Activated T-cell treated with anti-CD3 and anti-CD28 coated beads, Interleukin-2, amount 50 U/mL, for 4 hours (primary cell): ENCODE results near the gene KITLG. TPM values are rescaled to one million over a fixed set of nuclear protein-coding genes. Genes with fewer than 3 reads are reported as not detected.

ENCODE experiments used
- ATAC-seq, 2 donors: fragments of 200-7000 bp; cut with Tn5 transposase; one replicate each; pipeline ENCODE4 v1.10.0; 2021
- DNase-seq: peaks from one replicate; pipeline ENCODE4 v3.0.0-alpha.2; 2020
- H3K27me3 Mint-ChIP-seq: one replicate; pipeline ENCODE4 v1.8.0; 2021; ENCODE audit warnings: low read depth, mixed read lengths
- H3K36me3 Mint-ChIP-seq: one replicate; pipeline ENCODE4 v1.8.0; 2022; ENCODE audit warnings: mixed read lengths; ENCODE audit not compliant: insufficient read depth
- H3K4me1 Mint-ChIP-seq: one replicate; pipeline ENCODE4 v1.8.0; 2021; ENCODE audit warnings: low read depth, mixed read lengths
- H3K4me3 Mint-ChIP-seq: one replicate; pipeline ENCODE4 v1.8.0; 2021; ENCODE audit warnings: mild to moderate bottlenecking, moderate library complexity, mixed read lengths
- H3K9me3 Mint-ChIP-seq: one replicate; pipeline ENCODE4 v1.8.0; 2021; ENCODE audit warnings: mixed read lengths
- total RNA-seq, 3 donors: library from RNA; stranded (reverse); gene quantifications; one replicate each; pipeline ENCODE4 v1.2.1, GENCODE V29; 2021

KITLG gene
- total RNA-seq, 3 donors from 2014 or later, result 0.18 to 0.45 (median 0.38) TPM

DNA sequence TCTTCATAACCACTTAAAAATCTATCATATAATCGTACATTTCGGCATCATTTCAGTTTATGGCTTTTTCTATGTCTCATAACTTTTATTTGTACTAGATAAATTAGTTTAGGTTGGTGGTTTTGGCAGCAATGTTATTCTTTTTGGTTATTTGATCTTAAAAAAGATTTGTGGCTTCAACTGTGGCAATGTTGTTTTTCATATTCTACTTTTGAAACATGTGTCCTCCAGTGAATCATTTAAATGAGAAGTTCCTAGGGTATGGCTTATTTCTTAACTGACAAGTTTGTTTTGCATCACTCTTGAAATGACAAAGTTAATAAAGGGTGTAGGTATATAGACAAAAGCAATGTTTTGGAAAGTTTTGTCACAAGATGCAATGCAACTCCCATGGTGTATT lies 11.1 kb upstream of the KITLG start:
- Mint-ChIP-seq H3K36me3 (no peaks in the 10 kb centered on the region), H3K4me3 (no peak overlapping the region), H3K4me1 (no peaks in the 10 kb centered on the region), H3K27me3 (no peaks in the 10 kb centered on the region), H3K9me3 (peaks cover 15% of the 10 kb centered on the region)
- DNase-seq (no peak), ATAC-seq (no peak)

DNA sequence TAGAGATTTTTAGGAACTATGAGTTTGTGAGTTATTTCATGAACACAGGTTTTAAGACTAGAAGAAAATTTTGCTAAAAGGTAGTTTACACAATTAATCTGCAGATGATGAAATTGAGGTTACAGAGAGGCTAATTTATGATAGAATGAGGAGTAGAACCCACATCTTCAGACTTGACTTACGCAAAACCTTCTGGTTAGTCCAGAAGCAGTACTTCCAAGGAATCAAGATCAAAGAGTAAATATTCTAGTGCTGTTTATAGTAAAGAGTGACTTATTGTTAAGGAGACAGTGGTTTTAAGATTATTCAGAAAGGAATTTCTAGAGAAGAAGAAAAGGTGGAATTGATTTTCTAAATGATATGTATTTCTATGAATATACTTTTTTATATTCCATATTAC lies 10.6 kb upstream of the KITLG start:
- Mint-ChIP-seq H3K4me1 (no peaks in the 10 kb centered on the region), H3K4me3 (no peak overlapping the region), H3K9me3 (peaks cover 19% of the 10 kb centered on the region), H3K36me3 (no peaks in the 10 kb centered on the region), H3K27me3 (no peaks in the 10 kb centered on the region)
- DNase-seq (no peak), ATAC-seq (no peak)

GRCh38 chr12:88585077-88585476 lies 4.8 kb upstream of the KITLG start:
- Mint-ChIP-seq H3K9me3 (peaks cover 25% of the 10 kb centered on the region), H3K4me1 (peaks cover 3% of the 10 kb centered on the region), H3K36me3 (no peaks in the 10 kb centered on the region), H3K27me3 (peaks cover 12% of the 10 kb centered on the region), H3K4me3 (no peak overlapping the region)
- ATAC-seq (no peak), DNase-seq (no peak)

DNA sequence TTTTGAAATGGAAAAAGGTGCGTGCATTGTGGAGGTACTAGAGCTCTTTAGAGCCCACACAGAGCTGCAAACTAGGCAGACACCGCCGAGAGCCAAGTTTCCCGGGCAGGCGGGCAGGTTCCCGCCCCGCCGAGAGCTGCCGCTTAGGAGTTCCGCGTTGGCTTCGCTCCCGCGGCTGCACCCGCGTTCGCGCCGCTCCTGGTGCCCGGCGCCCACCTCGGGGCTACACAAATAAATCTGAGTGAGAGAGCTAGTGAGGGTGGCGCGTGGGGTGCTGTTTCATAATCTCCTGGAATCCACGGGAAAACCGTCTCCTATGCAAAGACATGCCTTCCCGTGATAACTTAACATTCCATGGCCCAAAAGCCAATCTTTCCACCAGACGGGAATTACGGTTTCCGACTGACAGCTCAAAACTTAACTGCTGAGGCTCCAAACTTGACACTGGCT lies 645 bp downstream of the KITLG start:
- H3K27me3 Mint-ChIP-seq, result peaks cover 31% of the 10 kb centered on the region
- ATAC-seq, result no peak
- DNase-seq, result no peak
- peaks cover 7% of the 10 kb centered on the region for H3K4me1 Mint-ChIP-seq
- no peaks in the 10 kb centered on the region for H3K36me3 Mint-ChIP-seq
- peak overlapping the region; percentile 61 for H3K4me3 Mint-ChIP-seq
- H3K9me3 Mint-ChIP-seq, result no peaks in the 10 kb centered on the region

- ATAC-seq (no peak), DNase-seq (no peak)
- Mint-ChIP-seq H3K27me3 (peaks cover 31% of the 10 kb centered on the region), H3K4me1 (peaks cover 7% of the 10 kb centered on the region), H3K4me3 (no peak overlapping the region), H3K9me3 (no peaks in the 10 kb centered on the region), H3K36me3 (no peaks in the 10 kb centered on the region)
Observed at GRCh38 chr12:88579161-88579517, 1.1 kb downstream of the KITLG start.

DNA sequence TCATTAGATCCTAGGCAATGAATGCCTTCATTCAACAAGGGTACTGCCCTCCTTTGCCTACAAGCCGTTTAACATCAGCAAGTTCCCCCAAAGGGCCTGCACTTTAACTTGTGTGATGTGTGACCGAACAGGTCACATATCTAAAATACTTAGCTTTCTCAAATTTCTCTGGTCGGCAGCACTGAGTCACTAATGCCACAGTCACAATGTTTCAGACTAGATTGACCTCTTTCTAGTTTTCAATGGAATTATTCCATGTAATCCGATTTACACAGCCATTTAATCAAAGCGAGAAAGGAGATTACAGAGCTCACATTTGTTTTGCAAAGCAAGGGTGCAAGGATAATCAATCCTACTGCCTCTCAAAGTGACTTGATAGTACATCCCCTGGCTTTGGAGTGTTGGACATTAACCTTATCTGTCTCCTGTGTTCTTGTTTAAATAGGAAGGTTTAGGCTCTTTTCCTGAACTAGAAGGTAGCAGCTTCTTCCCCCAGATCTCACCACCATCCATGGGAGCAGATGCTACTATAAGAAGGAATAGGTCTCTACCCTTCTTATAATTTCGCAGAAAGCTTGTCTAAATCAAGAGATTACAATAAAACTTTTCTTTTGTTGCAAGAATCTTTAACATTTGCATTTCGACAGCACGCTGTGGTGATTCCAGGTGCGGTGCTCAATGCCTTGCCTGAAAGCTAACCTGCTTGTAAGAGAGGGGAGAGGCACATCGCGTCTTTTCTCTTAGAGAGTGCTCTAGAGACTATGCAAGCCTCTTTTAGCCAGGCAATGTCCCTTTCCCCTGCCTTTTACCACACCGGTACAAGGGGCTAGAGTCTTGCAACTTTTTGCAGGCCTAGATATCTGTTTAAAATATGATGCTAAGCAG lies 1.8 kb downstream of the KITLG start:
- peaks cover 31% of the 10 kb centered on the region for H3K27me3 Mint-ChIP-seq
- ATAC-seq, result no peak
- no peaks in the 10 kb centered on the region for H3K36me3 Mint-ChIP-seq
- H3K9me3 Mint-ChIP-seq, result no peaks in the 10 kb centered on the region
- peaks cover 7% of the 10 kb centered on the region for H3K4me1 Mint-ChIP-seq
- no peak overlapping the region for H3K4me3 Mint-ChIP-seq
- DNase-seq, result no peak

DNA sequence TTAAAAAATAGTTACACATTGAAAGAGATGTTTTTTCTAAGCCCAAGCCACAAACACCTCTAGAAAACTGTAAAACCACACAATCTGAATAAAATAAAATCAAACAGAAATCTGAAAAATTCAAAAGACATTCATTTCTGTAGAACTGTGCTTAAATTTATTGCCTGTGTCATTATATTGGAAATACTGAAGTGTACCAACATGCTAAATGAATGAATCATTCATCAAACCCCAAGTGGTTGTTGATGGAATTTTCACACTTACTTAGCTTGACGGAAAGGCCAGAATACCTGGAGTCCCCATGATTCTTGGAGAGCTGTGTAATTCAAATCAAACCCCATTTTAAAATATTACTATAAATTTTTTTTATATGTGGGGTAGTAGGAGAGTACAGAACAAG lies 2.7 kb downstream of the KITLG start:
- H3K4me3 Mint-ChIP-seq, result no peak overlapping the region
- peaks cover 7% of the 10 kb centered on the region for H3K4me1 Mint-ChIP-seq
- no peak for ATAC-seq
- no peak for DNase-seq
- H3K27me3 Mint-ChIP-seq, result peaks cover 25% of the 10 kb centered on the region
- no peaks in the 10 kb centered on the region for H3K9me3 Mint-ChIP-seq
- no peaks in the 10 kb centered on the region for H3K36me3 Mint-ChIP-seq

GRCh38 chr12:88576866-88577265 lies 3.4 kb downstream of the KITLG start:
- Mint-ChIP-seq H3K4me1 (peaks cover 7% of the 10 kb centered on the region), H3K27me3 (peaks cover 25% of the 10 kb centered on the region), H3K9me3 (no peaks in the 10 kb centered on the region), H3K4me3 (no peak overlapping the region), H3K36me3 (no peaks in the 10 kb centered on the region)
- no peak for ATAC-seq
- no peak for DNase-seq

DNA sequence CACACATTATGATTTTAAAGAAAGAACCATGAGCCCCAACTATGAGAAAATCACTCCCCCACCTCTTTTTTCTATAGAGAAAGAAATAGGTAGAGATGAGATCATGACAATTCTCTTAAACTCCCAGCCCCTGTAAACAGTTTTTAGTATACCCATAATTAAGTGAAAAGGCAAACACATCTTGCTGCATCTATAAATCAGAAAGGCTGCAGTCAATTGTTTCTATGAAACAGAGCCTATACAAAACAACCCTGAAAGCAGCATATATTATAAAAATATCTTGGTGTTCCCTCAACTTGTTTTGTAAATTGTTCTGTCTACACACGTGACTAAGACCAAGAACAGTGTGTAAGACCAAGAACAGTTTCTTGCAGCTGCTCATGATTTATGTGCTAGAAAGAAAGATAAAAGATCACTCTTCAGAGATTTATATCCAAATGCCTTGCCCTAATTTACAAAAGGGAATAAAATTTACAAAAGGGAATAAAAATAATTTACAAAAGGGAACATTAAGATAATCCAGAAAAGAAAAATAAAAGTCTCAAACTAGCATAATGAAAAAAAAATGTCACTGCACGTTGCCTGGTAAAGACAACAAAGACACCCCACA lies 4.8 kb downstream of the KITLG start:
- Mint-ChIP-seq H3K9me3 (no peaks in the 10 kb centered on the region), H3K27me3 (peaks cover 22% of the 10 kb centered on the region), H3K36me3 (no peaks in the 10 kb centered on the region), H3K4me1 (peaks cover 7% of the 10 kb centered on the region), H3K4me3 (no peak overlapping the region)
- DNase-seq (no peak), ATAC-seq (no peak)

DNA sequence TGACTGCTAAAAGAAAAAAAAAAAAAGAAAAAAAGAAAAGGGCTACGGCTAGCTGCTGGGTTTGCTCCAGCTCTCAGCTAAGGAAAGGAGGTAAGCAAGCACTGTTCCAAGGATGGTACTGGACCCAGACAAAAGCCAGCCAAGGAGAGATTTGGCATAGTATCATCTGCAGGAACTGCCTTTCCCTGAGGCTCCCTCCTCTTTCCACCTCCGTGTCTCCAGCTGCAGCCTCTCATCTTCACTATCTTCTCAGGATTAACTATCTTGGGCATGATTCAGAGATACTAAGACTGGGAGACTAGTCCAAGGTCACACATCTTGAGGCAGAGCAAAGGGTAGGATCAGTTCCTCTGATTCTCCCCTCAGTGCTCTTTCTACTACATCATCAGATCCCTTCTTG lies 6.0 kb downstream of the KITLG start:
- Mint-ChIP-seq H3K9me3 (no peaks in the 10 kb centered on the region), H3K4me1 (no peaks in the 10 kb centered on the region), H3K27me3 (peaks cover 13% of the 10 kb centered on the region), H3K4me3 (no peak overlapping the region), H3K36me3 (no peaks in the 10 kb centered on the region)
- ATAC-seq (no peak), DNase-seq (no peak)

DNA sequence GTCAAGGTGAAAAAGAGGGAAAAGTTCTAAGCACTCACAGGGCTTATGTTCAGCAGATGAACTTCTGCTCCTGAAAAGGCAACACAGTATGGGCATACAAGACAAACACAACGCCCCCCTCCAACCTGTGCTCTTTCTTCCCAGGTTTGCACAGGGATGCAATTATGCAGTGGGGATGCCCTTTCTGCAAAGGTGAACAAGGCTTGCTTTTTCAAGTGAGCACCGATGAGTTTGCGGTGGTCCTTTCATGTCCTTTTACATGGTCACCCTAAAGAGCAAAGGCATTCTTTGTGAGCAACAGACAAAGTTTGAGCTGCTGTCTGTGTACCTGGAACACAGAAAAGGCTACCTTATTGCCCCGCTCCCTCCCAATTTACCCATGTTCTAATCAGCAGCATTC lies 6.7 kb downstream of the KITLG start:
- H3K36me3 Mint-ChIP-seq, result no peaks in the 10 kb centered on the region
- H3K27me3 Mint-ChIP-seq, result peaks cover 7% of the 10 kb centered on the region
- no peak for DNase-seq
- no peaks in the 10 kb centered on the region for H3K4me1 Mint-ChIP-seq
- ATAC-seq, result no peak
- H3K9me3 Mint-ChIP-seq, result no peaks in the 10 kb centered on the region
- H3K4me3 Mint-ChIP-seq, result no peak overlapping the region

DNA sequence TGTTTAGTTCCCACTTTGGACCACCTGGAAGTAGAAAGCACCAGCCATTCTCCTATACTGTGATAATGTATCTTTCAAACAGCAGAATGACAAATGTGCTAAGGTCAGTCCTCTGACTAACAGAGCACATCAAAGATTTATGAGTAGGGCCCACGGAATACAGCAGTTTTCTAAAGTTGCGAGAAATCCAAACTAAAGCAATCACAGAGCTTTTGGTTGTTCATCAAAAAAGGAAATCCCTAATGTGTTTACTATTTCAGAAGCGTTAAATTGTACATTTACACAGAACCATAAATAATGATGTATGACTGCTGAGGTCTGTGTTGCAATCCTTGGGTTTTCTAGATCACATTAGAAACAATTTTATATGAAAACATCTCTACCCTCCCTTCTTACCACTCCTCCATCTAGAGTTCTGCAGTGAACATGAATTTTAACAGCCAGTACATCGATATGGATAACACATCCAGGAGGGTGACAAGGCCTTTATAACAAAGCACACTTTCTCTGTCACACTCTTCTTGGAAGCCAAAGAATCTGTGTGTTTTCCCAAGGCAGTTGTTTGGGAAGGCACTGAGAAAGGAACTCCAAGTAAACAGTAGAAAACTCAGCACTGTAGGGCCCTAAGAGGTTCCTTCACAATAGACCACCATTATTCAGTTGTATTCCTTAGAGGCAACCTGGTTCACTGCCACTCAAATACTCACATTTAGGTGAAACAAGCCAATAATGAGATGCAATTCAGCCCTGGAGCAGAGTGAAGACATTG lies 7.3 kb downstream of the KITLG start:
- Mint-ChIP-seq H3K36me3 (no peaks in the 10 kb centered on the region), H3K27me3 (peaks cover 1% of the 10 kb centered on the region), H3K9me3 (no peaks in the 10 kb centered on the region), H3K4me3 (no peak overlapping the region), H3K4me1 (no peaks in the 10 kb centered on the region)
- DNase-seq, result no peak
- no peak for ATAC-seq

GRCh38 chr12:88571543-88571942 lies 8.7 kb downstream of the KITLG start:
- Mint-ChIP-seq H3K4me3 (no peak overlapping the region), H3K9me3 (no peaks in the 10 kb centered on the region), H3K36me3 (no peaks in the 10 kb centered on the region), H3K4me1 (no peaks in the 10 kb centered on the region), H3K27me3 (no peaks in the 10 kb centered on the region)
- DNase-seq, result no peak
- no peak for ATAC-seq

GRCh38 chr12:88570103-88570502 lies 10.2 kb downstream of the KITLG start:
- no peak overlapping the region for H3K4me3 Mint-ChIP-seq
- no peaks in the 10 kb centered on the region for H3K9me3 Mint-ChIP-seq
- H3K4me1 Mint-ChIP-seq, result no peaks in the 10 kb centered on the region
- DNase-seq, result no peak
- ATAC-seq, result no peak
- H3K36me3 Mint-ChIP-seq, result no peaks in the 10 kb centered on the region
- H3K27me3 Mint-ChIP-seq, result no peaks in the 10 kb centered on the region
